Type B pancreatic cell (in vitro differentiated cells): ENCODE measurements around the gene SHC3. TPM values are rescaled to one million over a fixed set of nuclear protein-coding genes. Genes with fewer than 3 reads are reported as not detected.

Experiments
- DNase-seq: peaks from one replicate; pipeline ENCODE4 v3.0.0; 2021; ENCODE audit warnings: mixed read lengths; ENCODE audit not compliant: unreplicated experiment; ENCODE audit errors: extremely low spot score
- H3K27ac Mint-ChIP-seq: 2 replicates; pipeline ENCODE4 v1.8.0; 2021; ENCODE audit warnings: mild to moderate bottlenecking, mixed read lengths
- H3K27me3 Mint-ChIP-seq: 2 replicates; pipeline ENCODE4 v1.8.0; 2021; ENCODE audit warnings: mixed read lengths
- H3K36me3 Mint-ChIP-seq: 2 replicates; pipeline ENCODE4 v1.8.0; 2021; ENCODE audit warnings: mixed read lengths
- H3K4me1 Mint-ChIP-seq: one replicate; pipeline ENCODE4 v1.8.0; 2021; ENCODE audit warnings: mixed read lengths; ENCODE audit not compliant: unreplicated experiment
- H3K4me3 Mint-ChIP-seq: 2 replicates; pipeline ENCODE4 v1.8.0; 2021; ENCODE audit warnings: mild to moderate bottlenecking, mixed read lengths
- H3K9me3 Mint-ChIP-seq: 2 replicates; pipeline ENCODE4 v1.8.0; 2021; ENCODE audit warnings: mixed read lengths
- CTCF ChIP-seq: fragments of 200-600 bp; sonication (generic); conservative IDR thresholded peaks from 2 replicates; pipeline ENCODE4 v1.5.0; 2021; ENCODE audit warnings: antibody characterized with exemption, mild to moderate bottlenecking
- total RNA-seq: library from RNA; stranded (reverse); gene quantifications from 2 replicates; pipeline ENCODE4 v1.2.1, GENCODE V29; 2021; ENCODE audit warnings: low replicate concordance

Gene SHC3
- total RNA-seq, 1 donor from 2014 or later, result 5.3 TPM

- no peak for DNase-seq
- peaks cover 3% of the 10 kb centered on the region for H3K9me3 Mint-ChIP-seq
- no peaks in the 10 kb centered on the region for H3K4me1 Mint-ChIP-seq
- H3K27me3 Mint-ChIP-seq, result peaks cover 3% of the 10 kb centered on the region
- no peak for TF ChIP-seq CTCF
- H3K36me3 Mint-ChIP-seq, result peaks cover 5% of the 10 kb centered on the region
- H3K27ac Mint-ChIP-seq, result no peak overlapping the region
- no peak overlapping the region for H3K4me3 Mint-ChIP-seq
These were observed 89.4 kb downstream of the SHC3 start for GRCh38 chr9:89089176-89089575.

GRCh38 chr9:89083626-89084025 is 95.0 kb downstream of the SHC3 start:
- Mint-ChIP-seq H3K36me3 (peaks cover 5% of the 10 kb centered on the region), H3K9me3 (peaks cover 7% of the 10 kb centered on the region), H3K27ac (no peak overlapping the region), H3K4me3 (no peak overlapping the region), H3K27me3 (peaks cover 5% of the 10 kb centered on the region), H3K4me1 (peaks cover 6% of the 10 kb centered on the region)
- no peak for TF ChIP-seq CTCF
- no peak for DNase-seq

- no peak overlapping the region for H3K27ac Mint-ChIP-seq
- no peak for DNase-seq
- H3K4me1 Mint-ChIP-seq, result peaks cover 18% of the 10 kb centered on the region
- TF ChIP-seq CTCF, result no peak
- H3K36me3 Mint-ChIP-seq, result no peaks in the 10 kb centered on the region
- peaks cover 2% of the 10 kb centered on the region for H3K27me3 Mint-ChIP-seq
- H3K4me3 Mint-ChIP-seq, result no peak overlapping the region
- H3K9me3 Mint-ChIP-seq, result peaks cover 4% of the 10 kb centered on the region
These were observed 98.4 kb downstream of the SHC3 start for GRCh38 chr9:89080193-89080592.

- peaks cover 2% of the 10 kb centered on the region for H3K27me3 Mint-ChIP-seq
- peaks cover 18% of the 10 kb centered on the region for H3K4me1 Mint-ChIP-seq
- no peak for DNase-seq
- no peak overlapping the region for H3K27ac Mint-ChIP-seq
- no peak for TF ChIP-seq CTCF
- peaks cover 4% of the 10 kb centered on the region for H3K9me3 Mint-ChIP-seq
- no peak overlapping the region for H3K4me3 Mint-ChIP-seq
- no peaks in the 10 kb centered on the region for H3K36me3 Mint-ChIP-seq
These were observed 99.2 kb downstream of the SHC3 start for GRCh38 chr9:89079391-89079790.

- Mint-ChIP-seq H3K27me3 (peaks cover 2% of the 10 kb centered on the region), H3K9me3 (peaks cover 4% of the 10 kb centered on the region), H3K27ac (no peak overlapping the region), H3K4me3 (no peak overlapping the region), H3K36me3 (no peaks in the 10 kb centered on the region), H3K4me1 (peaks cover 18% of the 10 kb centered on the region)
- no peak for DNase-seq
- TF ChIP-seq CTCF, result no peak
These were observed 99.8 kb downstream of the SHC3 start for GRCh38 chr9:89078860-89079259.

GRCh38 chr9:89078421-89078820 is 100.2 kb downstream of the SHC3 start:
- Mint-ChIP-seq H3K4me3 (no peak overlapping the region), H3K9me3 (peaks cover 4% of the 10 kb centered on the region), H3K27me3 (peaks cover 2% of the 10 kb centered on the region), H3K27ac (no peak overlapping the region), H3K36me3 (no peaks in the 10 kb centered on the region), H3K4me1 (peaks cover 18% of the 10 kb centered on the region)
- DNase-seq, result no peak
- TF ChIP-seq CTCF, result no peak
